Measurements from ENCODE around the gene ADAM23. TPM values are rescaled to one million over a fixed set of nuclear protein-coding genes. Genes with fewer than 3 reads are reported as not detected.

Gene ADAM23
- total and polyA plus RNA-seq, 2 experiments from 2014 or later, result 11.3 to 13.1 TPM

DNA sequence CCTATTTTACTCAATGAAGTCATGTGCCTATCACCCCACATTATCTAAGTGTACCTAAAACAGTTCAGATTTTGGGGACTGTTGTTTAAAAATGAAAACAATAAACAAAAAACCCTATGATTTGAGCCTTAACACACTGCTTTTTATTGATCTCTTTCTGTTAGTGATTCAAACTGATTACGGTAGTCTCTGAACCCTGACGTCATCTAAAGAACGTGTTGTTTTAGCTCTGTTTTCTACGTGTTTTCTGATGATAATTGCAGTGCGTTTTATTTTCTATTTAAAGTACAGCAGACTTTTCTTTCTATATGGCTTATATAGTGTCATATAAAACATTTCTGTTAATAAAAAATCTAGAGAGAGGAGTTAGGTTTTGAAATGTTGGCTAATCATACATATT, 105.1 kb downstream of the ADAM23 start:
- H3K36me3 ChIP-seq, result no peaks in the 10 kb centered on the region
- TF ChIP-seq, protein P1, sequence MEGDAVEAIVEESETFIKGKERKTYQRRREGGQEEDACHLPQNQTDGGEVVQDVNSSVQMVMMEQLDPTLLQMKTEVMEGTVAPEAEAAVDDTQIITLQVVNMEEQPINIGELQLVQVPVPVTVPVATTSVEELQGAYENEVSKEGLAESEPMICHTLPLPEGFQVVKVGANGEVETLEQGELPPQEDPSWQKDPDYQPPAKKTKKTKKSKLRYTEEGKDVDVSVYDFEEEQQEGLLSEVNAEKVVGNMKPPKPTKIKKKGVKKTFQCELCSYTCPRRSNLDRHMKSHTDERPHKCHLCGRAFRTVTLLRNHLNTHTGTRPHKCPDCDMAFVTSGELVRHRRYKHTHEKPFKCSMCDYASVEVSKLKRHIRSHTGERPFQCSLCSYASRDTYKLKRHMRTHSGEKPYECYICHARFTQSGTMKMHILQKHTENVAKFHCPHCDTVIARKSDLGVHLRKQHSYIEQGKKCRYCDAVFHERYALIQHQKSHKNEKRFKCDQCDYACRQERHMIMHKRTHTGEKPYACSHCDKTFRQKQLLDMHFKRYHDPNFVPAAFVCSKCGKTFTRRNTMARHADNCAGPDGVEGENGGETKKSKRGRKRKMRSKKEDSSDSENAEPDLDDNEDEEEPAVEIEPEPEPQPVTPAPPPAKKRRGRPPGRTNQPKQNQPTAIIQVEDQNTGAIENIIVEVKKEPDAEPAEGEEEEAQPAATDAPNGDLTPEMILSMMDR (IDR thresholded peaks at IDR 0.05; ENCODE audit: low read depth, low read length), result no peak
- no peak overlapping the region for H3K4me3 ChIP-seq
- H3K27me3 ChIP-seq, result no peaks in the 10 kb centered on the region
- H3K27ac ChIP-seq, result no peak overlapping the region
- no peak for DNase-seq (ENCODE audit: low read depth in 1 of 2, low spot score in 1 of 2)
- H3K9me3 ChIP-seq (ENCODE audit: low read depth), result no peaks in the 10 kb centered on the region
- no peaks in the 10 kb centered on the region for H3K4me1 ChIP-seq (ENCODE audit: low read depth)

DNA sequence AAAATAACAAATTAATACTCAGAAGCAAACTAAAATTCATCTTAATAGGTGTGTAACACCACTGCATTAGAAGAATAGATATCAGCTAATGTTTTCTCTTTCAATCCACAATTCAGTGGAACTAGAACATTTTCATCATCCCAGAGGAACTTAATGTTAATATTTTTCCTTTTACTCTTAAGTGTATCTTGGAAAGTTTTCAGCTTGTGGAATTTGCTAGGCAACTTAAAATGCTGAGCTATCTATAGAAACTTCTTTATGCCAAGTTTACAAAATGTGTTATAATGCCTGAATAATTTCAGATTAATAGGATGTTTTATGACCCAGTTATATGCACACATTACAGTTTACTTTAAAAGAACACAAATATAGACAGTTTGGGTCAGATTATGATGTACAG, 112.4 kb downstream of the ADAM23 start:
- Histone ChIP-seq H3K9me3 (ENCODE audit: low read depth) (no peaks in the 10 kb centered on the region), H3K27ac (no peak overlapping the region), H3K4me1 (ENCODE audit: low read depth) (no peaks in the 10 kb centered on the region), H3K27me3 (no peaks in the 10 kb centered on the region), H3K4me3 (no peak overlapping the region), H3K36me3 (no peaks in the 10 kb centered on the region)
- no peak for DNase-seq (ENCODE audit: low read depth in 1 of 2, low spot score in 1 of 2)
- TF ChIP-seq, protein P1 (IDR thresholded peaks at IDR 0.05; ENCODE audit: low read depth, low read length), result no peak

DNA sequence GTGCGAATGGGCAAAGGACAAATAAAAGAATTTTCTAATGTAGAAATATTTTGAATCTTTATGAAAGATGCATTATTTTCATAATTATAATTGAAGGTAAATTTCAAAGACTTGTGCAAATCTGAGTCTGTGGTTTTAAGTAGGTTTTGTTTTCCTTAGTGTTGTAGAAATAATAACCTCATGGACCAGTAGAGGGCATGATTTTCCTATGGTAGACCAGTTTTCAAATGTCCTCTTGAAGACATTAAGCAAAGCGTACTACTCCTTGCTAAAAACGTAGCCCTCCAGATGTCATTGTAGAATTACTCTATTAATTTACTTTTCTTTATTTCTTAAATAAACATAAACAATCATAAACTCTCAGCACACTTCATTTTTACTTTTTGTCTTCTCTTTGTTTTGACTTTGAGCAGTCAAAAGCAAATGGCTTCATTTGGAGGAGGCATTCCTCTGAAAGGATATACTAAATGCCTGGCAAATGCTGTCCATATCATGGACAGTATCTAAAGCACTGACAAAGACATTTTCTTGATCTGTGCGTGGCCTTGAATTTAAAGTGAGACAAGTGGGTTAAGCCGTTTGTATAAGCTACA, 113.1 kb downstream of the ADAM23 start:
- Histone ChIP-seq H3K4me3 (no peak overlapping the region), H3K27ac (no peak overlapping the region), H3K27me3 (no peaks in the 10 kb centered on the region), H3K4me1 (ENCODE audit: low read depth) (no peaks in the 10 kb centered on the region), H3K36me3 (no peaks in the 10 kb centered on the region), H3K9me3 (ENCODE audit: low read depth) (no peaks in the 10 kb centered on the region)
- TF ChIP-seq, protein P1 (IDR thresholded peaks at IDR 0.05; ENCODE audit: low read depth, low read length), result peak; percentile 56
- peak; percentile 54 to 63 for DNase-seq (ENCODE audit: low read depth in 1 of 2, low spot score in 1 of 2)

DNA sequence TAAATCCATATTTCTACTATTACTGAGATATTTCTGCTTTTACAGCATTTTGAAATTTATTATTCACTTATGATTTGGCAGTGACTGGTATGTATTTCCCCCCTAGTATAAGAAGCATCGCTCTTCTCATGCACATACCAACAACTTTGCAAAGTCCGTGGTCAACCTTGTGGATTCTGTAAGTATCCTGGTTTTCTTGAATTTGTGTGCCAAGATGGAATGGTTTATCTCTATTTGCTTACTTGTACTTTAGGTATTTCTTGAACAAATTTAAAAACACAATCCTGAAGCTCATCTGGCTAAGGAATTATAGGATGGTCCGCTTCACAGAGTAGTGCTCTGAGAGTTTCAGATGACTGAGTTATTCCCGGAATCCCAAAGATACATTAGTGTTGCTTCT, 114.0 kb downstream of the ADAM23 start:
- Histone ChIP-seq H3K27ac (no peak overlapping the region), H3K4me3 (no peak overlapping the region), H3K9me3 (ENCODE audit: low read depth) (no peaks in the 10 kb centered on the region), H3K4me1 (ENCODE audit: low read depth) (no peaks in the 10 kb centered on the region), H3K27me3 (no peaks in the 10 kb centered on the region), H3K36me3 (no peaks in the 10 kb centered on the region)
- no peak for DNase-seq (ENCODE audit: low read depth in 1 of 2, low spot score in 1 of 2)
- TF ChIP-seq, protein P1 (IDR thresholded peaks at IDR 0.05; ENCODE audit: low read depth, low read length), result no peak

DNA sequence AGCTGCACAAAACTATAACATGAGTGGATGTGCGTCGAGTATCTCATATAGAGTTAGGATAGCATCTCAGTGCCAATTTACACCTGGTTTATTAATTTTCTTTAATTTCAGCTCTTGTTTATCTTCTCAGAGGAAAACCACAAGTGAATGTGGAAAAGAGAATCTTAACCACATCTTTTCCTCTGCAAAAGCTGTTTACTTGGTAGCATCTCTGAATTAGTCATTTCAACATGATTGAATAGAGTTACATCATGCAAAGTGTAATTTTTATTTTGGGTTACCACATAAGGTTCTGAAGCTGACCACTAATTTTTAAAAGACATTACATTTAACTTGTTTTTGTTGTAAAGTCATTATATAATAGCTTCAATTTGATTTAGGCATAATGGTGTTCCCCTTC, 115.2 kb downstream of the ADAM23 start:
- TF ChIP-seq, protein P1 (IDR thresholded peaks at IDR 0.05; ENCODE audit: low read depth, low read length), result no peak
- peak in 1 of 2 donors; percentile 9 for DNase-seq (ENCODE audit: low read depth in 1 of 2, low spot score in 1 of 2)
- no peaks in the 10 kb centered on the region for H3K36me3 ChIP-seq
- no peaks in the 10 kb centered on the region for H3K27me3 ChIP-seq
- H3K4me1 ChIP-seq (ENCODE audit: low read depth), result no peaks in the 10 kb centered on the region
- no peak overlapping the region for H3K4me3 ChIP-seq
- no peaks in the 10 kb centered on the region for H3K9me3 ChIP-seq (ENCODE audit: low read depth)
- no peak overlapping the region for H3K27ac ChIP-seq
